SJSA1 (cell line): ENCODE data around the gene TTC27. TPM values are rescaled to one million over a fixed set of nuclear protein-coding genes. Genes with fewer than 3 reads are reported as not detected.
"Not testable (repeated sequence)": the region's sequence is repeated elsewhere in the genome, so short reads cannot be mapped to it uniquely, and the experiment has no call there.

Source experiments
- DNase-seq, 2 experiments: peaks; one replicate each; pipeline ENCODE4 v3.0.0-alpha.2; 2015 to 2020; ENCODE audit warnings: low spot score in 2 of 2, low read depth in 1 of 2
- H3K27ac ChIP-seq: fragments of 250-450 bp; sonication (Bioruptor Pico); 2 replicates; pipeline ENCODE4 v1.5.1; 2020; ENCODE audit warnings: mild to moderate bottlenecking, moderate library complexity
- H3K27me3 ChIP-seq: fragments of 250-450 bp; sonication (Bioruptor Pico); replicated peaks from 2 replicates; pipeline ENCODE4 v1.5.1; 2020; ENCODE audit warnings: mild to moderate bottlenecking, moderate library complexity
- H3K36me3 ChIP-seq: fragments of 250-450 bp; sonication (Bioruptor Pico); 2 replicates; pipeline ENCODE4 v1.5.1; 2020; ENCODE audit warnings: mild to moderate bottlenecking
- H3K4me1 ChIP-seq: fragments of 250-450 bp; sonication (Bioruptor Pico); replicated peaks from 2 replicates; pipeline ENCODE4 v1.6.1; 2021; ENCODE audit warnings: mild to moderate bottlenecking
- H3K4me3 ChIP-seq: fragments of 250-450 bp; sonication (Bioruptor Pico); 2 replicates; pipeline ENCODE4 v1.5.1; 2020; ENCODE audit warnings: mild to moderate bottlenecking
- H3K9me3 ChIP-seq: fragments of 250-450 bp; sonication (Bioruptor Pico); replicated peaks from 2 replicates; pipeline ENCODE4 v1.5.1; 2020; ENCODE audit warnings: mild to moderate bottlenecking
- total RNA-seq: library from RNA; depleted of rRNA; stranded (reverse); fragments of >200 nt; shearing (Covaris generic); gene quantifications from 2 replicates; pipeline ENCODE4 v1.2.3, GENCODE V29; 2014

Gene TTC27
- total RNA-seq, 1 experiment from 2014 or later: 23.7 TPM

DNA sequence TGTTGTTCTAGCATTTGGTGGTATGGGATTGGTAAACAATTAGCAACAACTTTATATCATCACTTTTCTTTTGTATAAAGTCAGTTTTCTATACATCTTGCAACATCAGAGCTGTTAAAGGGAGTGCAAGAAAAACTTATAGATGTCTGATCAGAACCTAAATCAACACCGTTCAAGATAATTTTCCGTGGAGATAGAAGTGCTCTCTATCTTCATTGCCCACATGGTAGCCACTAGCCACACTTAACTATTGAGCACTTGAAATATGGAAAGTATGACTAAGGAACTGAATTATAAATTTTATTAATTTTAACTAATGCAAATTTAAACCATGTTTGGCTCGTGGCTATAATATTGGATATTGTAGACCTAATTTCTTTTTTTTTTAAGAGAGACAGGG lies 5.2 kb downstream of the TTC27 start:
- Histone ChIP-seq H3K36me3 (peaks cover 30% of the 10 kb centered on the region), H3K27me3 (no peaks in the 10 kb centered on the region), H3K4me1 (peaks cover 4% of the 10 kb centered on the region; the same call in 1 of the 2 replicates), H3K9me3 (no peaks in the 10 kb centered on the region), H3K27ac (no peak overlapping the region), H3K4me3 (no peak overlapping the region)
- no peak for DNase-seq

- not testable (repeated sequence) for H3K4me1 ChIP-seq, H3K27ac ChIP-seq, DNase-seq, H3K9me3 ChIP-seq, H3K27me3 ChIP-seq, H3K4me3 ChIP-seq
- H3K36me3 ChIP-seq: peaks cover 46% of the 10 kb centered on the region
Measured at GRCh38 chr2:32638548-32638947, 10.7 kb downstream of the TTC27 start.

GRCh38 chr2:32641180-32641579 lies 13.3 kb downstream of the TTC27 start:
- H3K36me3 ChIP-seq: peaks cover 37% of the 10 kb centered on the region
- H3K9me3 ChIP-seq: no peaks in the 10 kb centered on the region
- no peak overlapping the region for H3K4me3 ChIP-seq
- no peaks in the 10 kb centered on the region for H3K4me1 ChIP-seq
- no peak overlapping the region for H3K27ac ChIP-seq
- no peak for DNase-seq
- no peaks in the 10 kb centered on the region for H3K27me3 ChIP-seq

DNA sequence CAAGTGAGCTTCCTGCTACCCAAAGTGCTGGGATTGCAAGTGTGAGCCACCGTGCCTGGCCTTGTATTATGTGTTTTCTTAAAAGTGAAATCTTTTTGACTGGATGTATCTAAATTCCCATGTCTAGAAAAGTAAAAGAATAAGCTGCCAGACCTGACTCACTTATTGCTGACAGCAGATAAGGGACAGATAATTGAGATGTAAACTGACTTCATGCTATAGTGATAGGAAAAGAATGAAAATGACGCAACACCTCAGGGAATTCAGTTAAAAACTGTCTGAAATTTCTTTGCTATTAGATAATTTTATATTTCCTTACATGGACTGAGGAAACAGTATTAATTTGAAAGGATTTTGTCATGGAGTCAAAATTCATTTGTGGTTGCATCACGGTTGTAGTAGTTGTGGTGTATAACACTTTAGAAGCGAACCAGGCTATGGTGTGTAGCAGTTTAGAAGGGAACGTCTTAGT lies 19.4 kb downstream of the TTC27 start:
- H3K27me3 ChIP-seq: no peaks in the 10 kb centered on the region
- no peaks in the 10 kb centered on the region for H3K9me3 ChIP-seq
- H3K4me3 ChIP-seq: no peak overlapping the region
- no peak overlapping the region for H3K27ac ChIP-seq
- DNase-seq: no peak
- no peaks in the 10 kb centered on the region for H3K4me1 ChIP-seq
- peaks cover 30% of the 10 kb centered on the region for H3K36me3 ChIP-seq

DNA sequence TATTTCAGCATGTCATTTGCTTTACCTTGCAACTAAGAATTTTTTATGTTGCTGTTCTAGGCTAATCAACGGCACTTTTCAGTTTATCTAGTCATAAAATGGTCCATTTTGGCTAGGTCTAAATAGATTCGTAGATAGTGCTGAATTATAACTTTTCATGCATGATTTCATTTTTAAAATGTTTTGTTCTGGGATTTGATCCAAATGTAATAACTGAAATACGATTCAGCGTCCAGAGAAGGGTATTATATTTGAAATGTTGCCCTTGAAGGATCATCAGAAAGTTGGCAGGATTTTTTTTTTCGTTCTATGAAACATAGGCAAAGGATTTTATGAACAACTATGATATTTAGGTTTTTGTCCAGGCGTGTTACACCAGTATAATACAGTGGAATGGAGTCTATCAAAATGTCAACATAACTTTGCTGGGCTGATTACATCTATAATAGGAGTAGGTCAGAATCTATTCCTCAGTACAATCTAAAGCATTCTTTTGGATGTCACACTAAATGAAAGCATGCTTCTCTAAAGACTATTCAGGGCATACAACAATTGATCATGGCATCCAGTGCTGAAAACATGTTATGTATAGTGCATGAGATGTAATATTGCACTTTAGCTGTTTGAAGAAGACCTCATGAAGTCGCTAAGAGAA lies 24.8 kb downstream of the TTC27 start:
- no peak for DNase-seq
- Histone ChIP-seq H3K9me3 (no peaks in the 10 kb centered on the region), H3K4me3 (no peak overlapping the region), H3K36me3 (peaks cover 24% of the 10 kb centered on the region), H3K27me3 (no peaks in the 10 kb centered on the region), H3K4me1 (no peaks in the 10 kb centered on the region), H3K27ac (no peak overlapping the region)

GRCh38 chr2:32656069-32656468 lies 28.2 kb downstream of the TTC27 start:
- no peaks in the 10 kb centered on the region for H3K9me3 ChIP-seq
- no peaks in the 10 kb centered on the region for H3K27me3 ChIP-seq
- no peak overlapping the region for H3K4me3 ChIP-seq
- H3K4me1 ChIP-seq: no peaks in the 10 kb centered on the region
- peaks cover 23% of the 10 kb centered on the region for H3K36me3 ChIP-seq
- DNase-seq: no peak
- no peak overlapping the region for H3K27ac ChIP-seq

DNA sequence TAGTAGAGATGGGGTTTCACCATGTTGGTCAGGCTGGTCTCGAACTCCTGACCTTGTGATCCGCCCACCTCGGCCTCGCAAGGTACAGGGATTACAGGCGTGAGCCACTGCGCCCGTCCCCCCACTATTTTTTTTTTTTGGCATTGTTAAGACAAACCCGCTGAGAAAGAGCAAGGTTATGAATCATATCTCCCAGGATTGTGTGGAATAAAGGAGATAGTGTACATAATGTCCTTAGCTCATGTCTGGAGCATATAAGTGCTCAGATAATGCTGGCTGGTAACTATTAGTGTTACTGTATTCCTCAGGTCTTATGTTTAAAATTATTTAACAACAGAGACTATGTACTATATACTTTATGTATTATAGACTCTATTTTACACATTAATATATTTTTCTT lies 36.0 kb downstream of the TTC27 start:
- H3K9me3 ChIP-seq: no peaks in the 10 kb centered on the region
- H3K27ac ChIP-seq: no peak overlapping the region
- no peaks in the 10 kb centered on the region for H3K4me1 ChIP-seq
- H3K36me3 ChIP-seq: peaks cover 6% of the 10 kb centered on the region
- no peaks in the 10 kb centered on the region for H3K27me3 ChIP-seq
- no peak overlapping the region for H3K4me3 ChIP-seq
- DNase-seq: no peak

DNA sequence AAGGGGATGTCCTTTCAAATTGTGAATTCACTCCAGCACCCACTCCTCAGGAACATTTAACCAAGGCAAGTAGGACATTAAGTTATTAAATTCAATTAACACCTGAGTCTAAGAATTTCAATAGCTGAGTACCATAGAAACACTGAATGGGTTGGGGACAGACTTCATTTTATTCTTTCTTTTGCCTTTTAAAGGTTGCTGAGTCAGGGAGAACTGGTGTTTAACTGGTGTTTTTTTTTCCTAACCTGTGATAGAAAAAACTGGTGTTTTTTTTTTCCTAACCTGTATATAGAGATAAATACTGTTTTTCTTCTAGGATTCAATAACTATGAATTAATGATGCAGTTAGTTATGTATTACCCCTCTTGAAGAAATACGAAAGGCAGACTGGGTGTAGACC lies 38.9 kb downstream of the TTC27 start:
- Histone ChIP-seq H3K27me3 (no peaks in the 10 kb centered on the region), H3K4me3 (no peak overlapping the region), H3K9me3 (no peaks in the 10 kb centered on the region), H3K36me3 (no peaks in the 10 kb centered on the region; the same call in 1 of the 2 replicates), H3K27ac (no peak overlapping the region), H3K4me1 (no peaks in the 10 kb centered on the region)
- DNase-seq: no peak

GRCh38 chr2:32668254-32668653 lies 40.4 kb downstream of the TTC27 start:
- Histone ChIP-seq H3K9me3 (no peaks in the 10 kb centered on the region), H3K4me3 (no peak overlapping the region), H3K4me1 (no peaks in the 10 kb centered on the region), H3K36me3 (peaks cover under 1% of the 10 kb centered on the region; the same call in 1 of the 2 replicates), H3K27ac (no peak overlapping the region), H3K27me3 (no peaks in the 10 kb centered on the region)
- DNase-seq: no peak

- no peak for DNase-seq
- Histone ChIP-seq H3K36me3 (peaks cover 5% of the 10 kb centered on the region; the same call in 1 of the 2 replicates), H3K27me3 (no peaks in the 10 kb centered on the region), H3K9me3 (no peaks in the 10 kb centered on the region), H3K27ac (no peak overlapping the region), H3K4me1 (no peaks in the 10 kb centered on the region), H3K4me3 (no peak overlapping the region)
Measured at GRCh38 chr2:32671885-32672533, 44.2 kb downstream of the TTC27 start.

GRCh38 chr2:32678825-32679224 lies 51.0 kb downstream of the TTC27 start:
- Histone ChIP-seq H3K27me3 (no peaks in the 10 kb centered on the region), H3K4me1 (no peaks in the 10 kb centered on the region), H3K36me3 (peaks cover 8% of the 10 kb centered on the region), H3K27ac (no peak overlapping the region), H3K4me3 (no peak overlapping the region), H3K9me3 (no peaks in the 10 kb centered on the region)
- no peak for DNase-seq

DNA sequence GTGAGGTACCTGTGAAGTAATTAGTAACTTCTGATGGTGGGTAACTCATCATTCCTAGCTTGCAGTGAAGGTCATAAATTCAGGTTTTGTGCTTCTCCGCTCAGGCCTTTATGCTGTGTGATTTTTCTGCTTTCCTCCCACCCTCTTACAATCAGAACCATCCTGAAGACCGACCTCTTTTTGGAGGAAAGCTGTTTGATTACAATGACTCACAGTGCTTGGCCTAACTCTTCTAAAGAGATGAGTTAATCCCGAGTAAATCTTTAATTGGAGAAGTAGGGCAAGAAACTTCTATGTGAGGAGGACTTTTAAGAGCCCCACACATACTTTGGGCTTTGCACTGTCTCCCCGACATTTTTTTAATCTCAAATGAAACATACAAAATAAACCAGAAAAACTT lies 53.1 kb downstream of the TTC27 start:
- H3K27me3 ChIP-seq: no peaks in the 10 kb centered on the region
- H3K9me3 ChIP-seq: no peaks in the 10 kb centered on the region
- H3K36me3 ChIP-seq: peaks cover 8% of the 10 kb centered on the region
- no peak for DNase-seq
- H3K4me1 ChIP-seq: no peaks in the 10 kb centered on the region
- no peak overlapping the region for H3K4me3 ChIP-seq
- H3K27ac ChIP-seq: no peak overlapping the region

DNA sequence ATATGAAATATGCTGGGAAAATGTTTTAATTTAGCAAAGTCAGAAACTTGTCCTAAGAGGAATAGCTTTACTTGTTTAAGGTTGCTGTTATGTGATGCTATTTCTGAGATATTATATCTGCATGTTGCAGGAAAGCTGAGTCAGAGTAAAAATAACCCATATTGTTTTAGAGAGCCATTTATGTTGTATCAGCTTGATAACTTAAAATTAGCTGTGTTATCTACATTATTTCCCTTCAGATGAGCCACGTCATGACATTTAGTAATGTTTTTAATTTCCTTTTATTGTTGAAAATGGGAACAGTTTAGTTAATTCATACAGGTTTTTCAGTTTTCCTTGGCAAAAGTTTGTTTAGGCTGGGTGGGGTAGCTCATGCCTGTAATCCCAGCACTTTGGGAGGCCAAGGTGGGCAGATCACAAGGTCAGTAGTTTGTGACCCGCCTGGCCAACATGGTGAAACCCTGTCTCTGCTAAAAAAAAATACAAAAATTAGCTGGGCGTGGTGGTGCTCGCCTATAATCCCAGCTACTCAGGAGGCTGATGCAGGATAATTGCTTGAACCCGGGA lies 55.8 kb downstream of the TTC27 start:
- DNase-seq: no peak
- no peak overlapping the region for H3K27ac ChIP-seq

GRCh38 chr2:32688541-32688940 lies 60.7 kb downstream of the TTC27 start:
- Histone ChIP-seq H3K27ac (no peak overlapping the region), H3K27me3 (no peaks in the 10 kb centered on the region)
- peak in 1 of 2 experiments; percentile 6 for DNase-seq

More for the DNA sequence above, 55.8 kb downstream of the TTC27 start:
- Histone ChIP-seq H3K9me3 (no peaks in the 10 kb centered on the region), H3K4me3 (no peak overlapping the region), H3K4me1 (no peaks in the 10 kb centered on the region), H3K27me3 (no peaks in the 10 kb centered on the region), H3K36me3 (peaks cover 3% of the 10 kb centered on the region; the same call in 1 of the 2 replicates)

More at GRCh38 chr2:32688541-32688940, 60.7 kb downstream of the TTC27 start:
- no peak overlapping the region for H3K4me3 ChIP-seq
- no peaks in the 10 kb centered on the region for H3K9me3 ChIP-seq
- H3K4me1 ChIP-seq: no peaks in the 10 kb centered on the region
- H3K36me3 ChIP-seq: no peaks in the 10 kb centered on the region
